Stimulated activated CD8-positive, alpha-beta memory T cell treated with anti-CD3 and anti-CD28 coated beads, Interleukin-15, amount 100 ng/mL, for 4 hours (primary cell): ENCODE measurements around the gene LUZP2.

Experiments
- DNase-seq, 2 donors: peaks; one replicate each; pipeline ENCODE4 v3.0.0-alpha.2; 2020; ENCODE audit warnings: low read depth in 2 of 2

Gene LUZP2

DNA sequence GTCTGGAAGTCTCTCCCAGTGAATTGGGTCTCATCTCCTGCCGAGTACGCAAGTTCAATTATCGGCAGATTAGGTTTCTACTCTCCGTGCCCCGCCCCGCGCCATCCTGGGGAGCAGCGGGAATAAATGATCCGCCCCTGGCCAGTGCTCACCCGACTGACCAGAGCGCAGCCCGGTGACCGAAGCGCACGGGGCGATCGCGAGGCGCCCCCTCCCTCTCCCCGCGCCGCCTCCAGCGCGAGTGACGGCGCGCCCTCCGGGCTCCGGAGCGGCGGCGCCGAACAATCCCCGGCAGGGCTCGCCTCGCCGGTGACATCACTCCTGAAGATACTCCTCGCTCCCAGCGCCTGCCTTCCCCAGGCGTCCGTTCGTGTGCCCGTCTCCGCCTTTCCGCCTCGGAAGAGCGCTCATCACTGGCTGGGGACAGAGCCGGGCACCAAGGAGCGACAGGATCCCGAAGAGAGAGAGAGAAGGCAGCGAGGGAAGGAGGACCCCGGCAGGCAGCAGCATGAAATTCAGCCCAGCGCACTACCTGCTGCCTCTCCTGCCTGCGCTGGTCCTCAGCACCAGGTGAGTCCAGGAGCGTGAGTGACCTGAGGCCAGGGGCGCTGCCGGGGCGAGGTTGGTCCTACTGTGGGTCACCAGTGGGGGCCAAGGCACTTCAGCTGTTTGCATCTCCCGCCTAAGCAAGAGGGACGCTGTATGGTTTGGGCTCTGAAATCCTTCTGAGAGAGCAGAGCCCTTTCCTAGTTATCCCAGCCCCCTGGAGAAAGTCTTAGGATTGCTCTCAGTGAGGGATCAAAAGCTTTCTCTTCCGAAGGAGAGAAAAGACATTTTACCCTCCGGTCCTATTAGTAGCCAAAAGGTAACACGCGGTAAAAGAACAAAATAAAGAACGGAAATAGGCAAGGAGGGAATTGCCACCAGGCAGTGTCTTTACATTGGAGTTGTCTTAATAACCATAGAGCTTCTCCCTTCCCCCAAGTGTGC is at the start of gene LUZP2:
Gene LUZP2, plus strand, starts transcription at position 318 of the 990 bp plus-strand sequence.
- no peak for DNase-seq

DNA sequence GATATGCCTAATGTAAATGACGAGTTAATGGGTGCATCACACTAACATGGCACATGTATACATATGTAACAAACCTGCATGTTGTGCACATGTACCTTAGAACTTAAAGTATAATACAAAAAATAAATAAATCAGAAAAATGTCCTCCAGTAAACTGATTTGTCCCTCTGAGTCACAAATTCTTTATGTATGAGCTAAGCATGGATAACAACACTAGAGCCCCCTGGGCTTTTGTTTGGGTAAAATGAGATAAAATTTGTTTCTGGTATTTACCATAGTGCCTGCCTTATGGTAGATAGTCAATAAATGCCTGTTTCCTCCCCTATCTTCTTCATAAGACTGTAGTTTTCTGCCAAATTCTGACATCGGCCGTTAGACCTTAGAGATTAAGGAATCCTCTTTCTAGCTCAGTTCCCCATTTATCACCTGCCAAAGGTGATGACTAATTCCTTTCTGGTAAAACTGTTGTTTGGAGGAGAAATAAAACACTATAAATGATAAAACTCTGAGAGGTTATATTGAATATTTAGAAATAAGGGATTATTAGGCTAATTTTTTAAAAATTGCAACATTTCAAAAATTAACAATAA is 43.6 kb upstream of the LUZP2 start:
- no peak for DNase-seq

DNA sequence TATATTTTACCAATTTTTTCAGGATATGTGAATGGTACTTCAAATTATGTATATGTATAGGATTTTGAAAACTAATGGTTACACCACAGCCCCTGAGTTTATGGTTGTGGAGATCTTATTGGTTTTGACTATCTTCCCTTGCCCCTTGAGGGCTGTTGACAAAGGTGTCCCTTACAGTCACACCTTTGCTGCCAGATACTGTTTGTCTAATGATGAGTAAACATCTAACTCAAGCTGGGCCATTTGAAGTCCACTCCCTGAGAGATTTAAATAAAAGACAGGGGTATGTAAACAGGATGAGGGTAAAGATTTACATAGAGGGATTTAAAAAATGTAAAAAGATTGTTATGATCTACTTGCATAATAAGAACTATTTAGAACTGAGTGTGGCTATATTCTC is 38.9 kb upstream of the LUZP2 start:
- no peak for DNase-seq

DNA sequence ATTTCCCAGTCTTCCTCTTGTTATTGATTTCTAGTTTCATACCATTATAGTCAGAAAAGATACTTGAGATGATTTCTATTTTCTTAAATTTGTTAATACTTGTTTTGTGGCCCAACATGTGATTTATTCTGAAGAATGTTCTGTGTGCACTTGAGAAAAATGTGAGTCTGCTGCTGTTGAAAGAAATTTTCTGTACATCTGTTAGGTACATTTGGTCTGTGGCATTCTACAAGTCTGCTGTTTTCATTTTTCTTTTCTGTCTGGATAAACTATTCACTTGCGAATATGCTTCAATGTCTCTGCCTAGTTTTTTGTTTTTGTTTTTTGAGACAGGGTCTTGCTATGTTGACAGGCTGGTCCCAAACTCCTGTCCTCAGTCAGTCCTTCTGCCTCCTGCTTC is 26.4 kb upstream of the LUZP2 start:
- no peak for DNase-seq

DNA sequence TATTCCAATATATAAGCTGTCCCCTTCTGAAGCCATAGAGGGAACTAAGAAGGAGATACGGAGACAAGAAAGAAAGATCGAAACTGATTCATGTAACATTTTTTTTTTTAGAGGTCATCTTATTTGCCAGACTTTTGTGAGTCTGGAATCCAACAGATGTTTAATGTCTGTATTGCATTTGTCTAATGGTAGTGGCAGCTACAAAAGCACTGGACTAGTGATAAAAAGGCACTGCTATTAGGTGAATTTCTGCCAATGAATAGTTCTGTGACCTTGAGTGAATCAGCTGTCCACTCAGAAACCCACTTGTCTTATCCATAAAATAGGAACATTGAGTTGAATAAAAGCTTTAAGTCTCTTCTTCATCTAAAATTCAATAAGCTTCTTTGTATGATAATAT is 25.8 kb upstream of the LUZP2 start:
- no peak for DNase-seq

DNA sequence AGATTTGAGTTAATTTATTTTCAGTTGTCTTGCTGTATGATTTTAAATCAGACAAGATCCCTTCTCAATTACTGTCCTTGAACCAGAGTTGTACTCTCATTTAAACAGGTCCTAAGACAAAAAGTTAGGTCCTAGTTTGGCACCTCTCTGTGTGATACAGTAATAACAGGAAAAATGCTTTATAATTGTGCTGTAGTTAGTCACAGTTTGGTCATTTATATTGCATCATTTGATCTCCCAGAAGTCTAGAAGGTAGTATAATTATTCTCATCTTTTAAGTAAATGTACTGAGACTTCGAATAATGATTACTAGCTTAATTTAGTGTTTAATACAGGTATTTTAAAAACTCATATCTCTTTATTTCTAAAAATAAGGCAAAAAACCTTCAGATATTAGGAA is 18.1 kb upstream of the LUZP2 start:
- no peak for DNase-seq

DNA sequence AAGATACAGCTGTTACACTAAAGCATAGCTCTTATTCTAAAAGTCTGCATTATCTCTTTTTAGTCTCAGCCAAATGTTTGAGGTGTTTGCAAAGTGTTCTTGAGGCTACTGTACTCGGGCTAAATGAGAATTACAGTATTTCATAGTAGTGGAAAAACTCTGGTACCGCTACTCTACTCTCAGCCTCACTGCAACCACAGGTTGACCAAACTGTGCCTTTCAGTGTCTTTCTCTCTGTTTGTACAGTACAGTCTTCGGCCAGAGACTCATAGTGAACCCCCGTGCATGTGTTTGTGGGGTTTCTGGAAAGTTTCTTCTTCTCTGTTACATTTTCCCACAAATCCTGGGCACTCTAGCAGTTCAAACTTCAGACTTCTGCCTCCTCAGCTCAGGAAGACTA is 7.4 kb upstream of the LUZP2 start:
- no peak for DNase-seq

DNA sequence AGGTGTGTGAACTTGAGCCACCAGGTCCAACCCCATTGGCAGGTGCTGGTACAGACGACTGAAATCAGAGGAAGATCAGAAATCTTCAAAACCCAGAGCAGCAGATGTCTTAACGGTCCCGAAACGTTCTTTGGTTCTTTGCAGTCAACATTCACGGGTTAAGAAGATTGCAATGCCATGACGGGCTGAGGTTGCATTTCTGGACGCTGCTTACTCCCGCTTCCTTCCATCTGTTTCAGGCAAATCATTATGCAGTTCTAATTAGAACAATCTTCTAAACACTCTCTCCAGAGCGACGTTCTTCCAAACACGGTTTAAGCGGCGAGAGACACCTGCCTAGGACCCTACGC is 492 bp upstream of the LUZP2 start:
- no peak for DNase-seq

DNA sequence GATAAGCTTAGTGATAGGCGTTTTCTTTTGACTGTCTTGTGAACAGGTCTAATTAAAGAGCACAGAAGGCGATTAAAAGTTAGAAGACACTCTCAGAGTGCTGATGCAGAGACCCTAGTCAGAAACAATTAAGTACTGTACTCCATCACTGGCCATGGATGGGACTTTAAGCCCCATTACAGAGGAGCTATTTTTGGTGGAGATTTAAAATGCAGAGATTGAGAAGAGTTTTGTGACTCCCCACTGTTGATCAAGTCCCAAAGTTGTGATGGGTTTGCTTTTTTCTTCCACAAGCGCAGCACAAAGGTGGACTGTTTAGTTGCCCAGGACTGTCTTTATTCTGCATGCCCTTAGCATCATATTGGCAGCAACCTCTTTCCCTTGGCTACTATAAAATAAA is 978 bp downstream of the LUZP2 start:
- no peak for DNase-seq

DNA sequence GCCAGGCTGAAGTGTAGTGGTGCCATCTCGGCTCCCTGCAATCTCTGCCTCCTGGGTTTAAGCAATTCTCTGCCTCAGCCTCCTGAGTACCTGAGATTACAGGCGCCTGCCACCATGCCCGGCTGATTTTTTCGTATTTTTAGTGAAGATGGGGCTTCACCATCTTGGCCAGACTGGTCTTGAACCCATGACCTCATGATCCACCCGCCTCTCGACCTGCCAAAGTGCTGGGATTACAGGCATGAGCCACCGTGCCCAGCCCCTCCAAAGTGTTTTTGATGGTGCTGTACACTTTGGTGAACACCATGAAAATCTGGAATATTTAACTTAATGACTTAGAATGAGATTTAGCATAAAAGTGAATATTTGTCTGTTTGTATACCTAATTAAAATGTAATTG is 5.6 kb downstream of the LUZP2 start:
- no peak for DNase-seq

DNA sequence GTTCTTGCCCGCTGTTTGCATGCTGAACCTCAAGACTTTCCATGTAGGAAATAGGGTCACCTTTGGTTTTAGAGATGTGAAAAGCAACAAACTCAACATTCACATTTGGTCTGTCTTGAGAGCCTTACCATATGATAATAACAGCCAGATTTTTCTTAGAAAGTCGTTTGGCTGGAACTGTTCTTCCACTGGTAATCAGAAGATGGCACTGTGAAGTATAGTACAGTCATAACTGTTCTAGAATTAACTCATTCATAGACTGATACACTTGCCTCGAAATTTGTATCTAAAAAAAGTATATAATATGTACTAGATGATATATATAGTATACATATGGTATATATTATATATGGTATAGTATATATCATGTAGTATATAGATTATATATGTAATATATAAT is 12.3 kb downstream of the LUZP2 start:
- no peak for DNase-seq

DNA sequence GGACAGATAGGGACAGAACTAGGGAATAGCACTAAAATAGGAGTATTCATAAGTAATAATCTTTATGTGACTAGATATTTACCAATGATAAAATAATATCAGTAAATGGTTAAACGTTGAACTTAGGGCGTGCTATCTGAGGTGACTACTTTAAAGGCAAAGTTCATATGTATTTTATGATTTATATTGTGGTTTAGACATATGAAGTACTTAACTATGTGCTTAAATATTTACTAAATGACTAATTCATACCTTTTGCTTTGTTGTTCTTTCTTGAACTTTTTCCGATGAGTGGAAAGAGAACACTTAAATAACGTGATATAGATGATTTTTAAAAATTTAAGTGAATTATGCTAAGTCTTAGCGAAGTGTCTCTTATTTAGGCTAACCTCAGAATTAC is 14.7 kb downstream of the LUZP2 start:
- no peak for DNase-seq

DNA sequence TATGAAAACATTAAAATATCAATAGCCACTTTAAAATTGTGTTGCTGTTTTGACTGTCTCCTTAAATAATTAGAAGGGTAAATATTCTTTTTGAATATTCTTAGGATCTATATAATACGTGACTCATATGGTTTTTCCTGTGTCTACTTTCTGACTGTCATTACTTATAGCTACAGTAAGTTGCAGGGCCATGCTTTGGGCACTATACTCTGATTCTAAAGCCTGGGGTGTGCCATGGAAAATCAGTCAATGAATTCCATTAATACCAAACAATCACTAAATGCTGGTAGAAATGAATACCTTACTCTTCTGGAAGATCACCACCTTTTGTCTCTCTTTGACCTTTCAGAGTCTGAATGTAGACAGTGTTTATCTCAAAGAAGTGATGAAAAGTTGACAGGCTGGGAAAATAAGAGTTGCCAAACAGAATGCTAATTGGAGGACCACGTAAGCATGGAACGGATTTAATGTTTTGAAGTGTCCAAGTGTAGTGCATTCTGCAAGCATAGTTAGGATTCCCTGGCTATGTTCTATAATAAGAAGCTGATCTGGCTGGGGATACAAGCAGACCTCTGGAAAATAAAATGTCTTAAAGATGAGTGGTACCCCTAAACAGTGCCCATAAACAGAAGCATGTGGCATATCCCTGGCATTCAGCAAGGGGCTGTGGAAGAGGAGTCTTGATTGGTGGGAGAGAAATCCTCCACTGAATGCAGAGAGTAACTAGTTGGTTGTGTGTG is 16.8 kb downstream of the LUZP2 start:
- DNase-seq: no peak

DNA sequence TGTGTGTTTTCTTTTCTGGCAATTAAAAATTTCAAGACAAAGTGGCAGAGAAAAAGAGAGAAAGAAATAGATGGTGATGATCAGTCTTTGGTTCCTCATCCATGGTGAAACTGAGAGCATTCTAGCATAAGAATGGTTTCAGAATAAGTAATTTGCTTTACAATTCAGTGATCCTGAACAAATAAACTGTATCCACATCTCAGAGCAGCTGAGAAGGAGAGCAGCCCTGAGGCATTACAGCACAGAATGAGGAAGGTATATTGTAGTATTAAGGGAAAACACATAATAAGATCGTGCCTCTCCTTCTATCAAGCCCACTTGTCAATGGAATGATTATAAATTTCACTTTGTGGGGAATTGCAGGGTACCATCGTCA is 17.4 kb downstream of the LUZP2 start:
- DNase-seq: no peak

DNA sequence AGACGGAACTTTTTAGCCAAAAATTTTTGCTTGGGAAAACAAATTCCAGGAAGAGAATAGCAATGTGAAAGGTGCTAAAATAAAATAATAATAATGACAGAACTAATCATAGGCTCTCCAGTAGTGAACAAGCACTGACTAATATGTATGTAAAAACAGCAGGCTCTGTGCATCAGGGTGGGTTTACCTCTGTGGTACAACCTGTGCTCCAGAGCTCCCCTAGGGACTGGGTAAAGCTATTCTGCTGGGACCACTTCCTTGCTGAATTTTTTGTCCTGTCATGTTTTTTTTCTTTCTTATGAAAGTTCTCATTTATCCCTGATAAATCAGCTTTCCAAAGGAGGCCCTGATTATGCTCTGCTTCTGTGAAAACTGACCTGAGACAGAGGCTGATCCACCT is 18.8 kb downstream of the LUZP2 start:
- no peak for DNase-seq

DNA sequence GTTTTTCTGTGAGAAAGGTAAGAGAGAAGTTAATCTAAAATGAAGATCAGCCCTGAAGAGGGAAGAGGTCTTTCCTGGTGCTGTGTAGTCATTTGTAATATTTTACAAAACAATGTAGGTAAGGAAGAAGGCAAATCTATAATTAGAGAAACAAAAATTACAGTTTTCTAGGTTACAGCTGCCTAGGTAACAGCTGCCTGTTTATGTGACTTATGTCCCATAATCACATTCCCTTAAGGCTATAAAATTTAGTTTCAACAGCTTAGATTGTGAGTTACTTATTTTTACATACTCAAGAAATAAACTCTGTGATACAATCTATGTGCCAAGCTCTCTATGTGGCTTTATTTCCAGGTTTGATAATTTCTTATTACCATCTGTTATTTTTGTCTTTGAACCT is 19.8 kb downstream of the LUZP2 start:
- no peak for DNase-seq

DNA sequence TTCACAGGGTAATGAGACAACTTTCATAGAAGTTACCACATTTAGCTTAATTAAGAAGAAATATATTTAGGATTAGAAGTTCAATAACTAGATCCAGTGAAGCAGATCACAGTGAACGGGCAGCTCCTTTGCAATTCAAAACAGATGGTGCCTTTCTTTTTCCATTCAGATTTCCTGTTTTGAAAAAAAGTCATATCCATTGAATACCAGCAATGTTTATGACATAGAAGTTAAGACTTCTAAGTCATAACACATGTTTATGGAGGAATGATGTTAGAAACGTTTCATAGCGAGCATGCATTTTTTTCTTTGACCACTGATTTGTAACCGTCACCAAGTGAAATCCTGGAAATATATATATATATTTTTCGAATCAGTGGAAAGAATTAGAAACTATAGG is 24.7 kb downstream of the LUZP2 start:
- DNase-seq: no peak

DNA sequence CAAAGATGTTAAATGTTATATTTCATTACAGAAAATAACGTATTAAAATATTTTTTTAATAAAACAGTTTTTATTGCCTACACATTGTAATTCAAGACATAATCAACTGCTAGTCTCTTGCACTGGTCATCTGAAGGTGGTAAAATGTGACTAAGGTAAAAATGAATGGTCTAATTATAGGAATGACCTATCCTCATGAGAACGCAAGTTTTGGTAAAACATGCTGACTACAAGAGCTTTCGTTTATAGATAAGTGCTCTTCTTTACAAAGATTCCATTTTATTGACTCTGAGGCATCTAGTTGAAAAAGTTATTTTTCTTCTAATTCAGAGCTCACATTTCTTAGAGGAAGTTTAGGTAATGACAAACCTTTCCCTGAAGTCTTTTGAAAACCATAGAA is 27.3 kb downstream of the LUZP2 start:
- DNase-seq: no peak

DNA sequence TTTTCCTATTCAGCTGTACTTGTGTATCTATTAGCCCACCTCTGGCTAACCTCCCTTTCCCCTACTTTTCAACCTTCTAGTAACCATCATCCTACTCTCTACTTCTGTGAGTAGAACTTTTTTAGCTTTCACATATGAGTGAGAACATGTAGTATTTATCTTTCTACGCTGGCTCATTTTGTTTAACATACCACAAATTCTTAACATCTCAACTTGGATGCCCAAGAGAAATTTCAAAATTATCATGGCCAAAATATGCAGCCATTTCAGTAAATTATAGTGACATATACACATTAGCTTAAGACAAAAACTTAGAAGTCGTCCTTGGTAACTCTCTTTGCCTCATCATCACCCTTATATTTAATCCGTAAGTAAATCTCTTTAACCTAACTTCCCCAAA is 34.7 kb downstream of the LUZP2 start:
- no peak for DNase-seq

DNA sequence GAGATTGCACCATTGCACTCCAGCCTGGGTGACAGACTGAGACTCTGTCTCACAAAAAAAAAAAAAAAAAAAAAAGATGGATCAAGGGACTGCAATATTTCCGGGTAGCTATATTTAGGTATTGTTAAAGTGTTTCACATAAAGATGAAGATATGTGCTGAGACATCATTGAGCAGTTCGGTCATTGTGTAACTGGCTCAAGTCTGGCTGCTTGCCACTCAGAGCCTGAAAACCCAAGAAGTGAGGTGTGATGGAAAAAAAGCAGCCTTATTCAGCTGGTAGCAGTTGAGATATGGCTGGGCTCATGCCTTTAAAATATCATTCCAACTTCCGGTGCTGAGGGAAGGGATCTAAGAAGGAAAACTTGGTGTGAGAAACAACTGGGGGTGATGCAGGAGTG is 46.9 kb downstream of the LUZP2 start:
- no peak for DNase-seq

DNA sequence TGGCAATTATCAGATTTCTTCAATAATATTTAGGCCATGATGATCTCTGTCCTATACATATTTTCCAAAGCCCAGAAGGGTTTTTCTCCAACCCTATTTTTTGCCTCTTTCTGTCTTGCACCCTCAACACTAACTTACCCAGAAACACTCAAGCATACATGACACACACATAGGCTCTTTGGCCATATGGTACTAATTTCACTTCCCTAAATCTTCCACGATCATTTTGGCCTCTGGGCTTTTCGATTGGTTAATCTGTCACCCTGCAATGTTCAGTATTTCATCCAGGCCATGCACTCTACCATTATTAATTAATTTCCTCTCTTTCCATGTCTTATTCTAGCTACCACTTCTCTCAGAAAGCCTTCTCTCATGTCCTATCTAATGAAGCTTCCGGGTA is 59.8 kb downstream of the LUZP2 start:
- no peak for DNase-seq

DNA sequence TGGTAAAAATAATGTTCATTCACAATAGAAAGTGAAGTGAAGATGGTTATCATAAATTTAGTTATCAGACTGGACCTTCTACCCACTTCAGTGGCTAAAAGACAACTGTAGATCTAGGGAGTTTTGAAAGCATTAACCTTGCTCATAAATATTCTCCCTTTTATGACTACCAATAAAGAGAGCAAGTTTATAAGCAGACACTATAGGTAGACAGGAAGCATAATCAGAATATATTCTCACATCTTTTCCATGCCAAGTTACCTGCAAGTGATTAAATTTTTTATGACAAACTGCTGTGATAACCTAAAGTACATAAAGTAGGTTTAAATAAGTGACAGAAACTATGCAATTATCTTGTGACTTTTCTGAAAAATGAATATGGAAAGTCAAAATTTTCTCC is 62.5 kb downstream of the LUZP2 start:
- DNase-seq: no peak

DNA sequence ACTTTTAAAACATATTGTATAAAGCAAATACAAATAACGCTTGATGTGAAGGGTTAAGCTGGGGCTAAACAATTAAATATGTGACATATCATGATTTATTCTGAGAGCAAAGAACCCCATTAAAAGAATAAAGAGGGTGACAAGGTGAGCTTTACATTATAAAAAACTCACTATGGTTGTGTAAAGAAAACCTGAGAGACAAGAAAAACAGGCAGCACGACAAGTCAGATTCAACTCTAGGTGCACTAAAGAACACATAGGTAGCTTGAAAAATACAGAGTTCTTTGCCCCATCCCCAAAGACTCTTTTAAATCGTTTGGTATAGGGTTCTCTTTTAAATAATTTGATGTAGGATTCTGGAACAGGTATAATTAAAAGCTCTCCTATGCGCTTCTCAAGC is 63.5 kb downstream of the LUZP2 start:
- no peak for DNase-seq
